ENCODE results near the gene PSMD11. TPM values are rescaled to one million over a fixed set of nuclear protein-coding genes. Genes with fewer than 3 reads are reported as not detected.
A peak's percentile ranks its signal among the peaks of the same experiment; 100 is the strongest.

Gene PSMD11
- total RNA-seq, 2 experiments from 2014 or later, result 161 to 162 TPM

- DNase-seq, result no peak
- intact Hi-C loops (cut with micrococcal nuclease), result loop anchor here (2.0 kb wide), 2 partner anchors 21 to 211 kb away; no protein-coding TSS in a partner anchor
- peaks cover 54% of the 10 kb centered on the region for H3K36me3 Mint-ChIP-seq
- peaks cover 22% of the 10 kb centered on the region for H3K4me1 Mint-ChIP-seq (ENCODE audit: low read depth)
- ChIA-PET POLR2A (interaction anchor here (0.5 kb wide), 2 partner anchors 9 to 15 kb away, joined by 3 to 4 read pairs; no protein-coding TSS in a partner anchor), CTCF (interaction anchor here (0.6 to 7.6 kb wide), 28 partner anchors 8 to 535 kb away, joined by 3 to 102 read pairs (median 8); partner anchors contain the start of genes CDK5R1 and PSMD11)
- no peak overlapping the region for H3K27ac Mint-ChIP-seq
- H3K9me3 Mint-ChIP-seq, result no peaks in the 10 kb centered on the region
- H3K27me3 Mint-ChIP-seq, result no peaks in the 10 kb centered on the region
- no peak overlapping the region for H3K4me3 Mint-ChIP-seq
Observed at GRCh38 chr17:32463304-32463703, 19.0 kb downstream of the PSMD11 start.

GRCh38 chr17:32464374-32464773 lies 20.1 kb downstream of the PSMD11 start:
- Mint-ChIP-seq H3K36me3 (peaks cover 56% of the 10 kb centered on the region), H3K4me3 (no peak overlapping the region), H3K27me3 (no peaks in the 10 kb centered on the region), H3K9me3 (no peaks in the 10 kb centered on the region), H3K27ac (no peak overlapping the region), H3K4me1 (ENCODE audit: low read depth) (peaks cover 18% of the 10 kb centered on the region)
- ChIA-PET CTCF (interaction anchor here (1.1 to 7.6 kb wide), 5 partner anchors 12 to 234 kb away, joined by 3 to 102 read pairs (median 27); partner anchors contain the start of genes CDK5R1 and PSMD11), POLR2A (no interaction called here)
- no peak for DNase-seq
- intact Hi-C loops (cut with micrococcal nuclease), result no loop called here

DNA sequence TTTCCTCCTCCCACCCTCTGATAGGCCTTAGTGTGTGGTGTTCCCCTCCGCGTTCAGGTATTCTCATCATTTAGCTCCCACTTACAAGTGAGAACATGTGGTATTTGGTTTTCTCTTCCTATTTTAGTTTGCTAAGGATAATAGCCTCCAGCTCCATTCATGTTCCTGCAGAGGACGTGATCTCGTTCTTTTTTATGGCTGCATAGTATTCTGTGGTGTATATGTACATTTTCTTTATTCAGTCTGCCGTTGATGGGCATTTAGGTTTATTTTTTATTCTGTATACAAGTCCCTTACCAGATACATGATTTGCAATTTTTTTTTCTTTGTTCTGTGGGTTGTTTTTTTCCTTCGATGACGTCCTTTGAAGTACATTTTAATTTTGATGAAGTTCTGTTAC lies 23.6 kb downstream of the PSMD11 start:
- H3K4me3 Mint-ChIP-seq, result no peak overlapping the region
- no peak overlapping the region for H3K27ac Mint-ChIP-seq
- intact Hi-C loops (cut with micrococcal nuclease), result no loop called here
- H3K4me1 Mint-ChIP-seq (ENCODE audit: low read depth), result no peaks in the 10 kb centered on the region
- CTCF ChIA-PET, result interaction anchor here (0.7 to 1.3 kb wide), 2 partner anchors 215 to 242 kb away, joined by 3 read pairs; no protein-coding TSS in a partner anchor
- POLR2A ChIA-PET, result no interaction called here
- no peaks in the 10 kb centered on the region for H3K27me3 Mint-ChIP-seq
- H3K36me3 Mint-ChIP-seq, result peaks cover 55% of the 10 kb centered on the region
- no peaks in the 10 kb centered on the region for H3K9me3 Mint-ChIP-seq
- DNase-seq, result no peak

- no peak for DNase-seq
- Mint-ChIP-seq H3K4me3 (no peak overlapping the region), H3K36me3 (peaks cover 67% of the 10 kb centered on the region), H3K27me3 (no peaks in the 10 kb centered on the region), H3K27ac (no peak overlapping the region), H3K4me1 (ENCODE audit: low read depth) (no peaks in the 10 kb centered on the region), H3K9me3 (no peaks in the 10 kb centered on the region)
- ChIA-PET POLR2A (no interaction called here), CTCF (interaction anchor here (0.6 to 2.3 kb wide), 5 partner anchors 8 to 343 kb away, joined by 3 to 17 read pairs (median 3); partner anchors contain the start of gene PSMD11)
- intact Hi-C loops (cut with micrococcal nuclease), result no loop called here
Observed at GRCh38 chr17:32470405-32471167, 26.3 kb downstream of the PSMD11 start.

GRCh38 chr17:32471652-32472051 lies 27.3 kb downstream of the PSMD11 start:
- H3K27ac Mint-ChIP-seq, result no peak overlapping the region

GRCh38 chr17:32475258-32475657 lies 30.9 kb downstream of the PSMD11 start:
- ChIA-PET CTCF (interaction anchor here (2.5 kb wide), 1 partner anchor 12 kb away, joined by 27 read pairs; no protein-coding TSS in a partner anchor), POLR2A (no interaction called here)
- Mint-ChIP-seq H3K27me3 (no peaks in the 10 kb centered on the region), H3K4me1 (ENCODE audit: low read depth) (no peaks in the 10 kb centered on the region), H3K36me3 (peaks cover 75% of the 10 kb centered on the region), H3K9me3 (no peaks in the 10 kb centered on the region), H3K27ac (peak overlapping the region; percentile 6), H3K4me3 (no peak overlapping the region)
- no peak for DNase-seq
- intact Hi-C loops (cut with micrococcal nuclease), result no loop called here

More at GRCh38 chr17:32471652-32472051, 27.3 kb downstream of the PSMD11 start:
- Mint-ChIP-seq H3K4me1 (ENCODE audit: low read depth) (no peaks in the 10 kb centered on the region), H3K36me3 (peaks cover 67% of the 10 kb centered on the region), H3K4me3 (no peak overlapping the region), H3K9me3 (no peaks in the 10 kb centered on the region), H3K27me3 (no peaks in the 10 kb centered on the region)
- no peak for DNase-seq
- ChIA-PET CTCF (interaction anchor here (0.6 to 2.3 kb wide), 3 partner anchors 9 to 173 kb away, joined by 3 to 17 read pairs (median 3); partner anchors contain the start of gene PSMD11), POLR2A (no interaction called here)
- intact Hi-C loops (cut with micrococcal nuclease), result no loop called here

DNA sequence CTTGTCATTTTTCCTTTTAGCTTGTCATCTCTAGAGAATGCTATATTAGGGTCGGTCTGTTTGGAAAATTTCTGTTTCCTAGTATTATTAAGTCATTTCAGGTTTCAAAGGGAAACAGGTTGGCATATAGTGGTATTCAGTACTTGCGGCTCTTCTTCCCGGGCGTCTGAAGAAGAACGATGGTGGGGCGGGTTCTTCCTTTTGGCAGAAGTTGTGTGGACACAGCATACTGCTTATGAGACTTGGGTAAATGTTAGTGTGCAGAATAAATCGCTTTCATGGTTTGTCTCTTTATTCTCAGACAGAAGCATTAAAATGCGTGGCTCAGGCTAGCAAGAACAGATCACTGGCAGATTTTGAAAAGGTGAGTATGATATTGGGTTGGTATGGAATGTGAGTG lies 32.9 kb downstream of the PSMD11 start:
- Mint-ChIP-seq H3K4me1 (ENCODE audit: low read depth) (peaks cover 3% of the 10 kb centered on the region), H3K9me3 (no peaks in the 10 kb centered on the region), H3K4me3 (no peak overlapping the region), H3K27ac (no peak overlapping the region), H3K27me3 (no peaks in the 10 kb centered on the region), H3K36me3 (peaks cover 70% of the 10 kb centered on the region)
- ChIA-PET CTCF (interaction anchor here (0.8 to 2.5 kb wide), 2 partner anchors 14 to 33 kb away, joined by 3 to 27 read pairs; partner anchors contain the start of gene PSMD11), POLR2A (no interaction called here)
- intact Hi-C loops (cut with micrococcal nuclease), result no loop called here
- no peak for DNase-seq

DNA sequence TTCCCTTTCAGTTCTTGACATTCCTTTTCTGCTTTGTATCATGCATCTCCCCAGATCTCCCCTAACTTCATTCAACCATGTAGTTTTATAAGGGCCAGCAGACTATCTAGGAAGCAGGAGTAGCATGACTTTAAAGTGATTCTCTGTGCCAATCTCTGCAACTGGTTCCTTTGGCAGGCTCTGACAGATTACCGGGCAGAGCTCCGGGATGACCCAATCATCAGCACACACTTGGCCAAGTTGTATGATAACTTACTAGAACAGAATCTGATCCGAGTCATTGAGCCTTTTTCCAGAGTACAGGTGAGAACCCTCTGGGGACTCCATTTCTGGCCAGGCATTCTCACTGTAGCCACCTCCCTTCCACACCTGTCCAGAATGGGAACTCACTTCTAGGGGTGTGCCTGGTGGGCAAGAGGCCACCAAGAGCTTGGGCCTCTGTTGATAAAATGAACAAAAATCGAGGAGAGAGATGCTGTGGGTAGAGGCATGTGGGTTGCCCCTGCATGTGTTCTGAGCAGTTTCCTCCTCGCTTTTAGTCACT lies 34.8 kb downstream of the PSMD11 start:
- intact Hi-C loops (cut with micrococcal nuclease), result no loop called here
- no peaks in the 10 kb centered on the region for H3K9me3 Mint-ChIP-seq
- H3K36me3 Mint-ChIP-seq, result peaks cover 64% of the 10 kb centered on the region
- CTCF ChIA-PET, result interaction anchor here (1.3 to 1.5 kb wide), 2 partner anchors 16 to 18 kb away, joined by 3 to 6 read pairs; no protein-coding TSS in a partner anchor
- peak overlapping the region; percentile 30 for H3K27ac Mint-ChIP-seq
- peaks cover 7% of the 10 kb centered on the region for H3K4me1 Mint-ChIP-seq (ENCODE audit: low read depth)
- no peaks in the 10 kb centered on the region for H3K27me3 Mint-ChIP-seq
- POLR2A ChIA-PET, result no interaction called here
- no peak overlapping the region for H3K4me3 Mint-ChIP-seq
- DNase-seq, result no peak

- H3K4me3 Mint-ChIP-seq, result no peak overlapping the region
- CTCF ChIA-PET, result interaction anchor here (12.0 kb wide), 1 partner anchor 20 kb away, joined by 102 read pairs; no protein-coding TSS in a partner anchor
- peak overlapping the region; percentile 74 for H3K27ac Mint-ChIP-seq
- intact Hi-C loops (cut with micrococcal nuclease), result no loop called here
- H3K27me3 Mint-ChIP-seq, result no peaks in the 10 kb centered on the region
- no peak for DNase-seq
- peaks cover 49% of the 10 kb centered on the region for H3K36me3 Mint-ChIP-seq
- POLR2A ChIA-PET, result interaction anchor here (0.7 kb wide), 1 partner anchor 18 kb away, joined by 3 read pairs; no protein-coding TSS in a partner anchor
- H3K9me3 Mint-ChIP-seq, result no peaks in the 10 kb centered on the region
- peaks cover 12% of the 10 kb centered on the region for H3K4me1 Mint-ChIP-seq (ENCODE audit: low read depth)
Observed at GRCh38 chr17:32481193-32481592, 36.9 kb downstream of the PSMD11 start.

DNA sequence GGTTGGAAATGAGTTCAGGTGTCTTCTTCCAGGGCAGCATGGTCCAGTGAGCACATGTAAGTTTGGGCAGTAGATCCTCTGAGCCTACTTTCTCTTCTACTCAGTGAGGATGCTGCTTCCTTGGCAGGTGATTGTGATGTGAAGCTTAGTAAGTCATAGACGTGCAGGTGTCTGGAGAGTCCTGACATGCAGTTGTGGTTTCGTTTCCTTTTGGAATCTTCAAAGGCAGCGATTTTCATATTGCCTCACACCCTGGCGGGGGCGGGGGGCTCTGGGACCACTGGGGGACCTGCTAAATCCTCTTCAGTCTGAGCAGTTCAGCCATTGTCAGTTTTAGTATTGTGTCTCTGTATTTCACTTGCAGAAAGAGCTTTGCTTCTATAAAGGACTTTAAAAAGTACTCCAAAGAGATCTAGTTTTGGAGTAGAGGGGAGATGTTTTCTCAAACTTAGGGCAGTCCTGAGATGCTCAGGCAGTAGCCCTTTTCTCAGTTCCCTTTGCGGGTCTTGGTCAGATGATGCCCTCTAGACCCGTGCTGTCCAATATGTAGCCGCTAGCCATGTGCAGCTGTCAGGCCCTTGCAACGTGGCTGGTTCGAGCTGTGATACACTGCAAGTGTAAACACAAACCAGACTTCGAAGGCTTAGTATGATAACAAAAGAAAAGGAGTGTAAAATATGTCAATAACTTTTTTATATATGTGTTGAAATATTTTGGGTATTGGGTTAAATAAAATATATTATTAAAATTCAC lies 38.4 kb downstream of the PSMD11 start:
- Mint-ChIP-seq H3K9me3 (no peaks in the 10 kb centered on the region), H3K4me1 (ENCODE audit: low read depth) (peaks cover 15% of the 10 kb centered on the region), H3K27me3 (no peaks in the 10 kb centered on the region), H3K36me3 (peaks cover 40% of the 10 kb centered on the region), H3K27ac (peak overlapping the region; percentile 74), H3K4me3 (no peak overlapping the region)
- POLR2A ChIA-PET, result interaction anchor here (0.5 to 1.5 kb wide), 3 partner anchors 35 to 71 kb away, joined by 3 to 5 read pairs (median 3); no protein-coding TSS in a partner anchor
- CTCF ChIA-PET, result interaction anchor here (1.7 to 12.0 kb wide), 3 partner anchors 21 to 274 kb away, joined by 8 to 102 read pairs (median 11); no protein-coding TSS in a partner anchor
- intact Hi-C loops (cut with micrococcal nuclease), result loop anchor here (1.0 kb wide), 2 partner anchors 127 to 273 kb away; no protein-coding TSS in a partner anchor
- no peak for DNase-seq

- CTCF ChIA-PET, result interaction anchor here (0.8 to 12.0 kb wide), 13 partner anchors 16 to 426 kb away, joined by 3 to 102 read pairs (median 4); no protein-coding TSS in a partner anchor
- peak overlapping the region; percentile 52 for H3K27ac Mint-ChIP-seq
- no peak overlapping the region for H3K4me3 Mint-ChIP-seq
- POLR2A ChIA-PET, result interaction anchor here (0.7 to 1.5 kb wide), 2 partner anchors 39 to 71 kb away, joined by 3 to 5 read pairs; no protein-coding TSS in a partner anchor
- H3K4me1 Mint-ChIP-seq (ENCODE audit: low read depth), result peaks cover 23% of the 10 kb centered on the region
- H3K27me3 Mint-ChIP-seq, result no peaks in the 10 kb centered on the region
- H3K9me3 Mint-ChIP-seq, result no peaks in the 10 kb centered on the region
- DNase-seq, result no peak
- intact Hi-C loops (cut with micrococcal nuclease), result loop anchor here (1.0 to 2.0 kb wide), 3 partner anchors 21 to 272 kb away; no protein-coding TSS in a partner anchor
- peaks cover 40% of the 10 kb centered on the region for H3K36me3 Mint-ChIP-seq
Observed at GRCh38 chr17:32483451-32484019, 39.2 kb downstream of the PSMD11 start.

All from activated CD4-positive, alpha-beta memory T cell treated with anti-CD3 and anti-CD28 coated beads for 36 hours (primary cell).